ENCODE data around the gene BHLHE40. TPM values are rescaled to one million over a fixed set of nuclear protein-coding genes. Genes with fewer than 3 reads are reported as not detected.

Gene BHLHE40
- total and polyA plus RNA-seq, 10 of the 15 experiments (the other 5 are each of a cell fraction or from before 2014, with no cell fraction given), result 25.2 to 106 (median 51.4) TPM

DNA sequence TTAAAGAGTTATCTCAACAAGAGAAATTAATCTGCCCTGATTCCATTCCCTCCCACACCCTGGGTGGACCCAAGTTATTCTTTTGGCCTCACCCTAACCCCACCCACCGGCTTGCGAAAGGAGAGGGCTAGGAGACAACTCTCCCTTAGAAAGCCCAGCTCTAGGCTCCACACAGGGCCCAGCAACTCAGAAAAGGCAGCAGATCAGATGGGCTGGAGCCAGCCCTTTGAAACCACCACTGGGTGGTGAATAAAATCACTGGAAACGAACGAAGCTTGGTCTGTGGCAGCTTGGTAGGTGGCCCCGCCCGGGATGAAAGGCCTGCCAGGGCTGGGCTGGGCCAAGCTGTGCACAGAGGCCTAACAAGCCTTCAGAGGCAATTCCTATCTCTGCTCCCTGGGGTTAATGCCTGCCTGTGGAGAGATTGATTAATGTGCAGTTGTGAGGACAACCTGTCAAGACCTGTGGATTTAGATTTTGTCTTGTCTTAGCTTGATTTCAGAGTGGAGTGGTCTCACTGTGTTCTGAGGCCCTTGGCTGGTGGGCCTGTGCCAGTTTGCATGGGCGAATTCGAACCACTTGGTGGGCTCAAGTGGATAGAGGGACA, 38.8 kb downstream of the BHLHE40 start (continued):
- TF ChIP-seq, protein P1, sequence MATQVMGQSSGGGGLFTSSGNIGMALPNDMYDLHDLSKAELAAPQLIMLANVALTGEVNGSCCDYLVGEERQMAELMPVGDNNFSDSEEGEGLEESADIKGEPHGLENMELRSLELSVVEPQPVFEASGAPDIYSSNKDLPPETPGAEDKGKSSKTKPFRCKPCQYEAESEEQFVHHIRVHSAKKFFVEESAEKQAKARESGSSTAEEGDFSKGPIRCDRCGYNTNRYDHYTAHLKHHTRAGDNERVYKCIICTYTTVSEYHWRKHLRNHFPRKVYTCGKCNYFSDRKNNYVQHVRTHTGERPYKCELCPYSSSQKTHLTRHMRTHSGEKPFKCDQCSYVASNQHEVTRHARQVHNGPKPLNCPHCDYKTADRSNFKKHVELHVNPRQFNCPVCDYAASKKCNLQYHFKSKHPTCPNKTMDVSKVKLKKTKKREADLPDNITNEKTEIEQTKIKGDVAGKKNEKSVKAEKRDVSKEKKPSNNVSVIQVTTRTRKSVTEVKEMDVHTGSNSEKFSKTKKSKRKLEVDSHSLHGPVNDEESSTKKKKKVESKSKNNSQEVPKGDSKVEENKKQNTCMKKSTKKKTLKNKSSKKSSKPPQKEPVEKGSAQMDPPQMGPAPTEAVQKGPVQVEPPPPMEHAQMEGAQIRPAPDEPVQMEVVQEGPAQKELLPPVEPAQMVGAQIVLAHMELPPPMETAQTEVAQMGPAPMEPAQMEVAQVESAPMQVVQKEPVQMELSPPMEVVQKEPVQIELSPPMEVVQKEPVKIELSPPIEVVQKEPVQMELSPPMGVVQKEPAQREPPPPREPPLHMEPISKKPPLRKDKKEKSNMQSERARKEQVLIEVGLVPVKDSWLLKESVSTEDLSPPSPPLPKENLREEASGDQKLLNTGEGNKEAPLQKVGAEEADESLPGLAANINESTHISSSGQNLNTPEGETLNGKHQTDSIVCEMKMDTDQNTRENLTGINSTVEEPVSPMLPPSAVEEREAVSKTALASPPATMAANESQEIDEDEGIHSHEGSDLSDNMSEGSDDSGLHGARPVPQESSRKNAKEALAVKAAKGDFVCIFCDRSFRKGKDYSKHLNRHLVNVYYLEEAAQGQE (IDR thresholded peaks at IDR 0.05; ENCODE audit: low read depth, low read length), result no peak
- no peak for TF ChIP-seq EP300 (IDR thresholded peaks at IDR 0.05; ENCODE audit: borderline replicate concordance in 1 of 2, control insufficient read depth in 1 of 2, low read depth in 2 of 2, low read length in 2 of 2)
- TF ChIP-seq KAT2A (conservative IDR thresholded peaks at IDR 0.05; ENCODE audit: control insufficient read depth, low read depth, low read length), result no peak
- TF ChIP-seq POLR2AphosphoS2 (IDR thresholded peaks at IDR 0.05; ENCODE audit: low read depth, low read length), result no peak
- TF ChIP-seq SKIL (IDR thresholded peaks at IDR 0.05; ENCODE audit: low read depth, poor library complexity, severe bottlenecking), result no peak
- TF ChIP-seq IRF3 (IDR thresholded peaks at IDR 0.05), result no peak

Measured in GM12878 (cell line).